ENCODE data around the gene SOCS2.

SOCS2 gene

DNA sequence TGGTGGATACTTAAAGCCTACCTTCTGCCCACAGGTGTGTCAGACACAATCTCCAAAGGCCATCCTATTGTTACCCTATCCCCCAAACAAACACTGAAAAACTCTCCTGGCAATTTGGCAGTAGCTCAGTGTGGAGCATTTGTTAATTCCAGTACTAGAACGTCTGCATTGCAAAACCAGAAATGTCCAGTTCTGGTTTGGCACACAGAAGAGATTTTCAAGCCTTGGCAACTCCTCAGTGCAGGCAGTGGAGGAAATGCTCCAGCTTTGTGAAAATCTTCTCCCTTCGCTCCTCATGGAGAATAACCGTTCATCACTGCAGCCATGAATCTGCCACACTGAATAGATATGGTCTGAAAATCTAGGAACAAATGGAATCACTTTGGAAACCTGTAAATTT is 5.3 kb upstream of the SOCS2 start:
- no peak for DNase-seq (ENCODE audit: low read depth in 2 of 2)

DNA sequence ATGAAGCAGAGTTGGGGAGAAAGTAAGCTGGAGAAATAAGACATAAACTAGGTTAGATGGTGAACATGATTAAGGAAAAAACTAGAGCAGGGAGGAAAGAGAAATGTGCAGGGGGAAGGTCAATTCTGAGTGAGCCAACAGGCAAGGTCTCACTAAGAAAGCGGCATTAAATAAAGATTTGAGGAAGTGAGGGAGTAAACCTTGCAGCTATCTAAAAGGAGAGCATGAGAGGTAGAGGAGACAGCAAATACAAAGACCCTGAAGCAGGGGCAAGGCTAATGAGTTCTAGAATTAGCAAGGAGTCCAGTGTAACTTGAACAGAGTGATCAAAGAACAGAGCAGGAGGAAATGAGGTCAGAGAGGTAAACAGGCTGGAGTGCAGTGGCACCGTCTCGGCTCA is 4.4 kb upstream of the SOCS2 start:
- no peak for DNase-seq (ENCODE audit: low read depth in 2 of 2)

DNA sequence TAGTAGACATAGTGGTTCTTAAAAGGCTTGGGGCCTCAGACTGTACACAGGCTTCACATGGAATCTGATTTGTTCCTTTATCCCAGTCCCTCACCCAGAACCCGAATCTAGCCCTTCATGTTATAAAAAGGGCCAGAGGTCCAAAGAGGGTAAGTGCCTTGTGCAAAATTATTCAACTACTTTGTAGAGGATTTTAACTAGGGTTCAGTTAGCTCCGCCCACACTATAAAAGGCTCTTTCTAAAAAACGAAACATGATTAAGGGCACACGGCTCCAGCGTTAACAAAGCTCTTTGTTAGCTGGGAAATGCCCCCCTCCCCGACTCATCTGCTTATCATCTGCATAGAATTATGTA is 3.2 kb upstream of the SOCS2 start:
- no peak for DNase-seq (ENCODE audit: low read depth in 2 of 2)

DNA sequence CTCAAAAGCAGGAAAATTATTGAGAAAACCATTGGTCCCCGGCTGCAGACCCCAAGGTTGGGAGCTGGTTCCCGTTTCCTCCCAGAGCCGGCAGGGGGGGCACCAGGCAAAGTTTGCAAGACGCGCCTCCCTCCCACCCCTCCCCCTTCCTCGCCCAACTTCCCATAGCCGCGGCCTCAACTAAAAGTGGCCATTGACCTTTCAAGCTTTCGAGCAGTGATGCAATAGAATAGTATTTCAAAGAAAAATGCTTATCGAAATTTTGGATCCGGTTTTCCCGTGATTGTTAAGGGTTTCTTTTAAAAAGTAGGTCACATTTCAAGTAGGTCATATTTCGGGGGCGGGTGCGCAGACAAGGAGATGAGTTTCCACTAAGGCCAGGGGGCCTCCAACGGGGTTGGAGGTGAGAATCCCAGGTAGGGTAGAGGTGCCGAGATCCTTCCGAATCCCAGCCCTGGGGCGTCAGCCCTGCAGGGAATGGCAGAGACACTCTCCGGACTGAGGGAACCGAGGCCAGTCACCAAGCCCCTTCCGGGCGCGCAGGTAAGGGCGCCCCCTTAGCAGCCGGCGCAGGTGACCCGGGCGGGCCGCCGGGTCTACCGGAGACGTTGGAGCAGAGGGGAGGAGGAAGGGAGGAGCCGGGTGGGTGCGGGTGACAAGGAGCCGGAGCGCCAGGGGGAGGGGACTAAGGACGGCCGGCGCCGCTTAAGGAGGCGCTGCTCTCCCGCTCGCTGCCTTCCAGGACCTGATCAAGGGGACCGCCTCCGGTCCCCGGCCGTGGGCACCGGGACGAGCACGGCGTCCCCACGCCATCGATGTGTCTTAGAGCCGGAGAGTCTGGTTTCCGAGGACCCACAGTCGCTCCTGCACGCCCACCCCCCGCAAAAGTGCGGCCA is 2.6 kb upstream of the SOCS2 start:
- peak; percentile 56 for DNase-seq (ENCODE audit: low read depth in 2 of 2)

DNA sequence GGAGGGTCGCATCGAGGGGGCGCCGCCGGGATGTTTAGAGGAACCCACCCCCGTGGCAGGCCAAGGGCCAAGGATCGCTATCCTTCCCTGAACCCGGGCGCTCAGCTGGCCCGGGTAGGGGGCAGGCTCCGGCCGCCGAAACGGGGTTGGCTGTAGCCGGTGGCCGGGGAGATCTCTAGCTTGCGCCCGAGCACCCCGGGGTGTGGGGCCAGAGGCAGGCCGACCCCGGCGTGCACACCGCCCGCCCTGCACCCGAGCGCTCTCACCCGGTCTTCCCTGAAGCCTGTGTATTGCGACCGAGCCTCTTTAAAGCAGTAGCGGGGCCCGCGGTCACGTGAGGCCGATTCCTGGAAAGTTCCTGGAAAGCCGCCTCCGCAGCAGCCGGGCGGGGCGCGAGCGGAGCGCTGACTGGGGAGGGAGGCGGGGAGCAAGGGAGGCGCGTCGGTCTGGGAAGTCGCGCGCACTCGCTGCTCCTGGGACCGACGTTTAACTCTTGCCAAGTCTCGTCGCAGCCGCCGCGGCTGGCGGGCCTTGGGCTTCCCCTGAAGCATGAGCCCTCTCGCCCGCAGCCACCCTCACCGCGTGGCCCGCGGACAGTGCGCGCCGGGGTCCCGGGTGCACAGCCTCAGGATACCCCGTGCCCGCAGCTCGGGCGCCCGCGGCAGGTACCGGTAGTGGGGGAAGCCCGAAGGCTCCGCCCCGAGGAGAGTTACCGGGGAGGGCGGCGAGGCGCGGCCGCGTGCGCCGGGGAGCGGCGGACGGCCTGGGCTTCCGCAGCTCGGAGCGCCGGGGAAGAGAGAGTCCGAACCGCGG is 1.7 kb upstream of the SOCS2 start:
- peak; percentile 79 to 81 for DNase-seq (ENCODE audit: low read depth in 2 of 2)

DNA sequence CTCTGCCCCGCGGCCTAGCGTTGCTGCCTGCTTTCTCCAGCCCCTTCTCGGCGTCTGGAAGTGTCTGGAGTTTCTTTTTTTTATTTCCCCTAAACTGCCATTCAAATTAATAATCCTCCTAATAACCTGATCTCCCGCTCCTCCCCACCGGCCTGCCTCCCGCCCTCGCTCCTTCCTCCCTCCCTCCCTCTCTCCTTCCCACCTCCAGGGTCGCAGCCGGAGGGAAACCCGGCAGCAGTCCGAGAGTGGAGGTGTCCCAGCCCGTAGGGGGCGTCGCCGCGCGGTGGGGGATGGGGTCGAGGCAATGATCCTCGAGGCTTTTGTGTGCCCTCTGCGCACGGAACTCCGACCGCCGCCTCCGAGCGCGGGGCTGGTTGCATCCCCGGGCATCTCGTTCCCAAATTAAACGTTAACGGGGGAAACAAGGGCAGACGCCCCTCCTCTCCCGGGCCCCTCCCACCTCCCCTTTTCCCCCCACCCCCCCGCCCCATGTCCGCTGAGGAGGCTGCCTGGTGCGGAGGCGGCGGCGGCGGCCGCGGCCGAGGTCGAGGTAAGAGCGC is 1.0 kb upstream of the SOCS2 start:
- peak; percentile 36 to 47 for DNase-seq (ENCODE audit: low read depth in 2 of 2)

DNA sequence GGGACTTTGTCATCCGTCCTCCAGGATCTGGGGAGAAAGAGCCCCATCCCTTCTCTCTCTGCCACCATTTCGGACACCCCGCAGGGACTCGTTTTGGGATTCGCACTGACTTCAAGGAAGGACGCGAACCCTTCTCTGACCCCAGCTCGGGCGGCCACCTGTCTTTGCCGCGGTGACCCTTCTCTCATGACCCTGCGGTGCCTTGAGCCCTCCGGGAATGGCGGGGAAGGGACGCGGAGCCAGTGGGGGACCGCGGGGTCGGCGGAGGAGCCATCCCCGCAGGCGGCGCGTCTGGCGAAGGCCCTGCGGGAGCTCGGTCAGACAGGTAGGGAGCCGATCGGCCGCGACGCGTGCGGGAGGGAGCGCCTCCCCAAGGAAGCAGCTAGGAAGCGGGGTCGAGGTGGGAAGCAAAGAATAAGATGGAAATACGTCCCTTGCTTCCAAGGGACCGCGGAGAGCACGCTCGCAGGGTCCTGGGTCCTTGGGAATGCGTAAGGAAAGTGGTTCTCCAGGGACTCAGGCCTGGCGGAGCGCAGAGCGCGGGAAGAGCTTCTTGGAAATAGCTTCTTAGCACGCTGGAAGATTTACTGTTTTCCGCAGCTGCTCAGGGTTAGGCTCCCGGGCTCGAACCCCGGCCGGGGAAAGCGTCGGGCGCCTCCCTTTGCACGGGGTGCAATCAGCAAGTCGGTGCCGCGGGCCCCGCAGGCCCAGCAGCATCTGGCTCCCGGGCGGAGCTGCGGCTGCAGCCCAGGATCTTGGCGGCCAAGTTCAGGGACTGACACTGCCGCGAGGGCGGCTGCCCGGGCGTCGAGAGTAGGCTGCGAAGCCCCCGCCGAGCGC is 457 bp downstream of the SOCS2 start:
- no peak for DNase-seq (ENCODE audit: low read depth in 2 of 2)

DNA sequence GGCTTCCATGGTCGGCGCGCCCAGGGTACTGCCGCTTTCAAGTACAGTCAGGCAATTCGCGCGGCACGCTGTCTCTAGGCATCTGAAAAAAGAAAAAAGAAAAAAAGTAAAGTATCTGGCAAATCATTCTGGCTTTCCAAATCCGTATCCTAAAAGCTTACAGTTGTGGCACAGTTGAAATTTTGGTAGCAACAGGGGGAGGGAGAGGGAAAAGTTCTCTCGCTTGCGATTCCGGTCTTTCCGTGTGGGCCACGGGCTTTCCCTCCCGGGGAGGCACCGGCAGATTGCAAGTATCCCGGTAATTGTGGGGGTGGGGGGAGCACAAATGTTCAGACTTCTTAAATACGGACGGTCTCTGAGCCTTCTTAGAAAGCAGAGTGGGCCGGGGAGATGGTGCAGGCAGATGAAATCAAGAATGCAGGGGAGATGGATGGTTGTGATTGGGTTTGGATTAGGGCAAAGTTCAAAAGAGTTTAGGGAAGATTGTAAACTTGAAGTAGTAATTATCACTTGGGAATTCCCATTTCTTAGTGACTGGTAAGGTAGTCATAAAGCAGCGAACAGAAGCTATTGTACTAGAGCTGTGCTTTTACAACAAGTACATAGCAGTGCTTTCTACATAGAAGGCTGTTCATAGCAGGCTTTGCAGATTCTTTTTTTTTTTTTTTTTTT is 1.2 kb downstream of the SOCS2 start:
- DNase-seq (ENCODE audit: low read depth in 2 of 2) = no peak

DNA sequence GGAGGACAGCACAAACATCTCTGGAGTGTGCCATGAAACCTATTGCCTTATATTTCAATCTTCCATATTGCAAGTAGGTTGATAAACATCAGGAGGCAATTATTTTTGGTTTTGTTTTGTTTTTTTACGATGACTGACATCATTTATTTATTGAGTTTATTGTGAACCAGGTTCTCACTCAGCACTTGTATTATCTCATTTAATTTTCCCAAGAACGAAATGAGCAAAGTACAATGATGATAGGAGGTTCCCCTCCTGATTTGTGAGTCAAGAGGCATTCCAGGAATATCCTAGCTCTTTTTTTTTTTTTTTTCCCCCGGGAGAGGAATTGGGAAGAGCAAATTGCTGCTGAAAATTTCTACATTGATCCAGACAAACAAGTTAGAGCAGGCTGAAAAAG is 4.7 kb downstream of the SOCS2 start:
- DNase-seq (ENCODE audit: low read depth in 2 of 2) = no peak

DNA sequence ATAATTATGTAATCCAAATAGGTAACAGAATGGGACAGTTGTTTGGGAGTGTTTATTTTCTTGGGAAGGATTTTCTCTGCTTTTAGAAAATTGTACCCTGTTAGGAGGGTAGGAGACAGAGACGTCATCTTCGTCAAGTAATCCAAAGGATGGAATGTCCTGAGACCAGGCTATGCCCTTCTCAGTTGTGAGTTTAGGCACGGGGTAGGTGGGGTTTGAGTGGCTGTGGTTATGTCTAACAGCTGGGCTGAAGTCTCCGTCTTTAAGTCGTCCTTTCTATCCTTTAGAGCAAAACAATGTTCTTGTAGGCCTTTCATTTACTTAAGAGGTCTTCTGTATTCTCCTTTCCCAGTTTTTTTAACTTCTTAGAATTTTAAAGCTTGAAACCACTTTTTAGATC is 5.7 kb downstream of the SOCS2 start:
- DNase-seq (ENCODE audit: low read depth in 2 of 2) = no peak

DNA sequence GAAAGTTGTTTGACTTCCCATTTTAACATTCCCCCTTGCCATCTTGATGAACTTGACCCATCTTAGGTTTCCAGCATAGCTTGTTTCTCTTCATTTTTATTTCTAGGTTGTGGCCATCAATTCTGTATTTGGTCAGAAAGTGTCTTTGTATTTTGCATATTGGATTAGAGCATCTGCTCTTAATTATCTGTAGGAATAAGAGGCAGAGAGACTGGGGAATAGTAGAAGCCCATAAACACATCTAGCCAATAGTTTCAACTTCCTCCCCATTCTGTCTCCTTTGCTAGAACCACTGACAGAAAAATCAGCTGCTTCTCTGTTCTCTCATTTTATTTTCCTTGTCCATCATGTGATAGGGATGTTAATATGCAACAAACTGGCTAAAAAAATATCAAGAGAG is 8.2 kb downstream of the SOCS2 start:
- no peak for DNase-seq (ENCODE audit: low read depth in 2 of 2)

DNA sequence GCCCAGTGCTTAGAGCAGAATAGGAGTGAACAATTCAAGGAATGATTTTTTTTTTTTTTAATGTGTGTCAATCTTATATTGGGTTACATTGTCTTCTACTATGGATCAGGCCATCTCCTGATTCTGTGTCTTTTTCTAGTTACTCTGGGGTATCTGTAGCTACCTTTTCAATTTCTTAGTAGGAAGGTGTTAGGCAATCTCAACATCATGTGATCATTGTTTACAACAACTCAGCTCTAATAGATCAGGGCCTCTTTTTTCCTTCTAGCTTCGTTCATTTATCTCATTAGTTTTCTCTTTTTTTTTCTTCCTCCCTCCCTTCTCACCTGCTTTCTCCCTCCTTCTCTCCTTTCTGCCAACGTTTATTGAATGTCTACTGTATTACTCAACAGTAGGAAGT is 8.9 kb downstream of the SOCS2 start:
- DNase-seq (ENCODE audit: low read depth in 2 of 2) = no peak

DNA sequence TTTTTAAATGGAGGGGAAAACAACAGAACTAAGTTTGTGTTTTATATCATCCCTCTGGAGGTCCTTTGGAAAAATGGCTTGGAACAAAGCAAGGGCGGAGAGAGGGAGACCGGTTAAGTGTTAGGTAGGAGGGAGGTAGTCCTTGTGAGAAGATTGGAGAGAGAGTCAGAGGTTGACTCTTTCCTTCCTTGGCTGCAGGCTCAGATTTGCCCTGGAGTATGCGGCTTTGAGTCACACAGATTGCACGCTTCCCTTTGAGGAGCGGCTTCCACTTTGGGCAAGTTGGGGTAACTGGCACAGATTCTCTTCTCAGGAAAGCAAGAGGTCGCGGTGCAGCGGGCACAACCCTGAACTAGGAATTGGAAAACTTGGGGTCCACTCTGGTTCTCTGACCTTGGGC is 9.9 kb downstream of the SOCS2 start:
- no peak for DNase-seq (ENCODE audit: low read depth in 2 of 2)

DNA sequence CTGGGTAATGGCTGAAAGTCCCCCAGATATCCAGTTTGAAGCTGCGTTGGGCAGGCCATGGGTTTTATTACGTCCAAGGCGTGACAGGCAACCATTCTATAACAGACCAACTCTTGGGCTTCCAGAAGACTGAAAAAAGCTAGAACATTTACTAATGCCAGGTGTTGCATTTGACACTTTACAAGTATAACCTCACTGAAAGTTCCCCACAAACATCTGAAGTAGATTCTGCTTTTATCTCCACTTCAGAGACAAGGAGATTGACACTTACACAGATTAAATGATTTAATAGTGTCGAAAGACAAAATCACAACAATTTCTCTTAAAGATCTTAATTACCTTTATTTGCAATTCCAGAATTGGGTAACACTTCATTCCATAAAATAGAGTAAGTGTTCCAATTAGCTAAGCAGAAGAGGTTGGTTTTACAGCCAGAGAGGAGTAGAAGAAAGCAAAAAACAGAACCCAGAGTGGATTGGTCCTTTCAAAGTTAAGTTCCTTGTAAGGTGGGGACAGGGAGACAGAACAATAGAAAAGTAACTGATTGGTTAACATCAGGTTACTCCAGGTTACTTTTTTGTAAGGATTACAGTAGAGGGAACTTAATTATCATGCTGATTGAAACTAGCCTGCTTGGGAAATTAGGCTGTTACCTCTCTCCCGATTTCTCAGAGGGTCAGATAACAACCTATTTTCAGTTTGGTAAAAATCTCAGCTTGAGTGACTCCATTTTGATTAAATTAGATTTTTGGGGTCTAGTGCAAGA is 11.3 kb downstream of the SOCS2 start:
- no peak for DNase-seq (ENCODE audit: low read depth in 2 of 2)

DNA sequence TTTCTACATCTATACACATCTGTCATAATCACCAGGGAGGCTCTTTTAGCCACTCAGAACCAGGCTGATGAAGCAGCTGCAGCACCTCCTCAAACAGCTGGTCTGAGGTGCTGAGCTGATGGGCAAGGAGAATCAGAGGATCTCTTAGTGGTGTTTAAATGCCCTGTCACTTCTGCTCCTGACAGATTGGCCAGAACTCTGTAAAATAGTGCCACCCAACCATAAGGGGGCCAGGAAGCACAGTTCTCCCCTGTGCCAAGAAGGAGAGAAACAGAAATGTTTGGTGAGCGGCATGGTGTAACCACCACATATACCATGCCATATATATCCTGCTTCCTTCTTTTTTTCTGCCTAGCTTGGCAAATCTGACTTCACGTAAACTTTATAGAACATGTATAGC is 12.8 kb downstream of the SOCS2 start:
- no peak for DNase-seq (ENCODE audit: low read depth in 2 of 2)

DNA sequence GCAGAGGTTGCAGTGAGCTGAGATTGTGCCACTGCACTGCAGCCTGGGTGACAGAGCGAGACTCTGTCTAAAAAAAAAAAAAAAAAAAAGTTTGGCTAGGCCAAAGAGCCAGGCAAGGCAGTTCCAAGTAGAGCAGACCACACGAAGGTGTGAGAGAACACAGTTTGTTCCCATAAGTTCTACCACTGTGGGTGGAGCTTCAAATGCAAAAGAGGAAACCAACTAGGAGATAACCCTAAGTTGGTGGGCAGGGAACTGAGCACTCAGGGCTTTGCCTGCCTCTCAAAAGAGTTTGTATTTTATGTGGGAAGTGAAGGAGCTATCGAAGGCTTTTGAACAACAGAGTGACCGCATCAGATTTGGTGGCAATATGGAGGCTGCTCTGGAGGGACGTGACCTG is 15.1 kb downstream of the SOCS2 start:
- DNase-seq (ENCODE audit: low read depth in 2 of 2) = no peak

DNA sequence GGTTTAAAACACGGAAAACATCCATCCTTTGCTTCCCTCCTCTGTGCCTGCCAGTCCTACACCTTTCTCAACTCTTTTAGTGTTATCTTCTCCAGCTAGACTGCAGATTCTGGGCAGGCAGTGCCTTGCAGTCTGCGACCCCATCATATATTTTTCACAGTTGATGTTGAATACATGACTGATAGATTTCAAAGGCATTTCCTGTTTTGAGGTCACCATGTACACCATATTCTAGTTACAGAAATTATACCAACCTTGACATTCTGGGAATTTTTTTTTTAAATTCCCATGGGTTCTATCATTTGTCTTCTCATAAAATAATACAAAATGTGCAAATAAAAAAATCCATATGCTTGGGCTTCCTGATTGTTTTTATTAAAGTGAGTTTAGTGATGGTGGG is 16.6 kb downstream of the SOCS2 start:
- DNase-seq (ENCODE audit: low read depth in 2 of 2) = no peak

DNA sequence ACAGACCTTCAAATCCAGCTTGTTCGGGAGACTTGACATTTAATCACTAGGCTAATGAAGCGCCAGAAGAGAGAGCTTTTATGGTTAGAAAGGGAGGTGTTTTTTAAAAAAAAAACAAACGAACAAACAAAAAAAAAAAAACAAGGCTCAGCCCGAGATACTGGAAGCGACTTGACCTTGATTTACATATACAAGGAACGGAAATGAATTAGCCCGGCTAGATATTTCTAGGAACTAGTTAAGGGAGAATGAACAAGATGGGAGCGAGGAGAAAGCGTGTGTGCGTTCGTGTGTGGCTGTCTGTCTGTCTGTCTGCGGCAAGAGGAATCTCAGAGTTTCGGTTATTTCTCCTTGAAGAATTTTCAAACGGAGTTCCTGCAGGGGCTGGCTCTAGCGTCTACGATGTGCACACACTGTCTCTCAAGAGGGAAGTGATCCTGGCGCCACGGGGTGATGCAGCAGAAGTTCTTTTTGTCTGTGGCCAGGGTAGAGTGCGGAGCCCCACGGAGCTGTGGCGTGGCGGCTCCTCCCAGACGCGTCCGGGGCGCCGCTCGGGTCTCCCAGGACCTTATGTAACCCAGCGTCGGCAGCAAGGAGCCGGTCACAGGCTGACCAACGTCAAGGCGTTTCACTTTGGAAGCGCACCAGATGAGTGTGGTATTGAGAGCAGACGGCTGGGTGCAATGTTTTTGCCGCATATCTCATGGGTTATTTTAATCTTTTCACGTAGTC is 18.8 kb downstream of the SOCS2 start:
- no peak for DNase-seq (ENCODE audit: low read depth in 2 of 2)

DNA sequence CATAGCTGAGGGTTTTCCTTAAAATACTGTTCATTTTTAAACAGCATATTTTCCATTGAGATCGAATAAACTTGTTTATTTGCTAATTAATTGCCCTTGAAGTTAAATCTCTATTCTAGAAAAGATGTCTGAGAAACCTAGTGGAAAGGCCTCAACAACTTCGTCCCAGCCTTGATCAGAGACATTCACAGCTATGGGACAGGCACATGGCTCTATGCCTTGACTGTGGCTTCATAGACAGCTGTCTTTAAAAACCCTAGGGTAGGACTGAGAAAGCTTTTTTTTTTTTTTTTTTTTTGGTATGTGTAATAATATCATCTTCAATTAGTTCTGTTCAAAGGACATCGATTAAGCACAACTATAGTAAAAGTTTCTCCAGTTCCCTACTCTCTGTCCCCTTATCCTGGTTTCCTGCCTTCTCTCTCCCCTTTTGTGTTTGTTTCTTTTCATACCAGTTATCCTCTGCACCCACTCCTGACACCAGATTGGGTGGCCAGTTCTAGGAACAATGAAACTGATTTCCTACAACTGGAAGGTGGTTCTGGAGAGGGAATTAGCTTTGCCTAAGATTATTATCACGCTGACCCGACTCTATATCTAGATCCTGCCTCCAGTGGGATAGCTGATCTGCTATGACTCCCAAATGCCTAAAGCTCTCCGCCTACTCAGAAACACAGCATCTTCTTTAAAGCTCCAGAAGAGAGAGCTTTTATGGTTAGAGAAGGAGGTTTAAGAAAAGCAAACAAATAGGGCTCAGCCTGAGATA is 20.3 kb downstream of the SOCS2 start:
- no peak for DNase-seq (ENCODE audit: low read depth in 2 of 2)
